Stimulated activated CD8-positive, alpha-beta memory T cell treated with anti-CD3 and anti-CD28 coated beads, Interleukin-15, amount 100 ng/mL, for 48 hours (primary cell): Measurements from ENCODE around the gene HS6ST1.

Experiments used
- DNase-seq, 2 donors: peaks; one replicate each; pipeline ENCODE4 v3.0.0-alpha.2; 2020; ENCODE audit warnings: low read depth in 2 of 2

HS6ST1 gene

GRCh38 chr2:128298846-128299507, 19.7 kb downstream of the HS6ST1 start:
- DNase-seq, result no peak

- DNase-seq, result no peak
Measured at GRCh38 chr2:128298286-128298685, 20.4 kb downstream of the HS6ST1 start.

GRCh38 chr2:128293870-128294455, 24.7 kb downstream of the HS6ST1 start:
- no peak for DNase-seq

GRCh38 chr2:128293426-128293755, 25.3 kb downstream of the HS6ST1 start:
- no peak for DNase-seq

GRCh38 chr2:128292599-128293425, 25.9 kb downstream of the HS6ST1 start:
- no peak for DNase-seq

- DNase-seq, result no peak
Measured at GRCh38 chr2:128291844-128292598, 26.6 kb downstream of the HS6ST1 start.

GRCh38 chr2:128291161-128291843, 27.4 kb downstream of the HS6ST1 start:
- no peak for DNase-seq

GRCh38 chr2:128290356-128290755, 28.3 kb downstream of the HS6ST1 start:
- no peak for DNase-seq

GRCh38 chr2:128289439-128289838, 29.2 kb downstream of the HS6ST1 start:
- no peak for DNase-seq

- DNase-seq, result no peak
Measured at GRCh38 chr2:128288781-128289180, 29.9 kb downstream of the HS6ST1 start.

GRCh38 chr2:128287780-128288735, 30.6 kb downstream of the HS6ST1 start:
- DNase-seq, result no peak

GRCh38 chr2:128286905-128287779, 31.5 kb downstream of the HS6ST1 start:
- DNase-seq, result no peak

- DNase-seq, result no peak
Measured at GRCh38 chr2:128286011-128286721, 32.5 kb downstream of the HS6ST1 start.

- DNase-seq, result no peak
Measured at GRCh38 chr2:128285329-128285931, 33.2 kb downstream of the HS6ST1 start.

- no peak for DNase-seq
Measured at GRCh38 chr2:128284841-128285240, 33.8 kb downstream of the HS6ST1 start.

GRCh38 chr2:128284037-128284441, 34.6 kb downstream of the HS6ST1 start:
- DNase-seq, result no peak

GRCh38 chr2:128282976-128283810, 35.5 kb downstream of the HS6ST1 start:
- no peak for DNase-seq
